Kidney epithelial cell (primary cell): Measurements from ENCODE around the gene STON2. TPM values are rescaled to one million over a fixed set of nuclear protein-coding genes. Genes with fewer than 3 reads are reported as not detected.
"Not testable (repeated sequence)": the region's sequence is repeated elsewhere in the genome, so short reads cannot be mapped to it uniquely, and the experiment has no call there.

Source experiments
- DNase-seq: peaks from one replicate; pipeline ENCODE4 v3.0.0-alpha.2; 2010; ENCODE audit warnings: low read depth
- H3K27me3 ChIP-seq: 2 replicates; pipeline ENCODE4 v1.6.0; 2011; ENCODE audit warnings: low read length; ENCODE audit not compliant: control insufficient read depth, insufficient read depth
- H3K36me3 ChIP-seq: 2 replicates; pipeline ENCODE4 v1.5.1; 2011; ENCODE audit warnings: low read length; ENCODE audit not compliant: control insufficient read depth, insufficient read depth
- H3K4me3 ChIP-seq: 2 replicates; pipeline ENCODE4 v1.5.1; 2011; ENCODE audit warnings: low read depth, mild to moderate bottlenecking, control low read depth, low read length
- total RNA-seq: library from RNA; depleted of rRNA; stranded (reverse); fragments of >200 nt; gene quantifications from 2 replicates; pipeline ENCODE4 v1.2.3, GENCODE V29; 2015
- TF ChIP-seq, protein P1 (sequence below): IDR thresholded peaks from 2 replicates; pipeline ENCODE4 v1.5.1; 2011; ENCODE audit warnings: mild to moderate bottlenecking, moderate library complexity, low read length, control low read depth, inconsistent platforms; ENCODE audit not compliant: insufficient read depth, poor library complexity, severe bottlenecking

STON2 gene
- total RNA-seq, 1 donor from 2014 or later, result 17.9 TPM

DNA sequence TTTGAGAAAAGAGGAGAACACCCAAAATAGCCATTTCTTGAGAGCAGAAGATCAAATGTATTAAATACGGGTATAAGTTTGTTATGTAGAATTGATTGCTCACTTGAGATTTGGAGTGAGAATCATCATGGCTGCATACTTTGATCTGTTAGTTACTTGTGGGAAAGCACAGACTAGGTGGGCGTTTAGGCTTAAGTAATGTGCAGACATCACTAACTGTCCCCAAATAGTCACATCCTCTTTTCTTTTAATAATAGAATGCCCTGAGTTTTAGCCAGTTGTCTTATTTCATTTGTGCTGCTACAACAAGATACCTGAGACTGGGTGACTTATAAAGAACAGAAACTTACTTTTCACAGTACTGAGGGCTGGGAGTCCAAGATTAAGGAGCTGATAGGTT lies 165.0 kb downstream of the STON2 start:
- Histone ChIP-seq H3K27me3 (no peaks in the 10 kb centered on the region), H3K4me3 (no peak overlapping the region), H3K36me3 (no peaks in the 10 kb centered on the region)
- DNase-seq, result no peak
- TF ChIP-seq, protein P1, sequence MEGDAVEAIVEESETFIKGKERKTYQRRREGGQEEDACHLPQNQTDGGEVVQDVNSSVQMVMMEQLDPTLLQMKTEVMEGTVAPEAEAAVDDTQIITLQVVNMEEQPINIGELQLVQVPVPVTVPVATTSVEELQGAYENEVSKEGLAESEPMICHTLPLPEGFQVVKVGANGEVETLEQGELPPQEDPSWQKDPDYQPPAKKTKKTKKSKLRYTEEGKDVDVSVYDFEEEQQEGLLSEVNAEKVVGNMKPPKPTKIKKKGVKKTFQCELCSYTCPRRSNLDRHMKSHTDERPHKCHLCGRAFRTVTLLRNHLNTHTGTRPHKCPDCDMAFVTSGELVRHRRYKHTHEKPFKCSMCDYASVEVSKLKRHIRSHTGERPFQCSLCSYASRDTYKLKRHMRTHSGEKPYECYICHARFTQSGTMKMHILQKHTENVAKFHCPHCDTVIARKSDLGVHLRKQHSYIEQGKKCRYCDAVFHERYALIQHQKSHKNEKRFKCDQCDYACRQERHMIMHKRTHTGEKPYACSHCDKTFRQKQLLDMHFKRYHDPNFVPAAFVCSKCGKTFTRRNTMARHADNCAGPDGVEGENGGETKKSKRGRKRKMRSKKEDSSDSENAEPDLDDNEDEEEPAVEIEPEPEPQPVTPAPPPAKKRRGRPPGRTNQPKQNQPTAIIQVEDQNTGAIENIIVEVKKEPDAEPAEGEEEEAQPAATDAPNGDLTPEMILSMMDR, result no peak

DNA sequence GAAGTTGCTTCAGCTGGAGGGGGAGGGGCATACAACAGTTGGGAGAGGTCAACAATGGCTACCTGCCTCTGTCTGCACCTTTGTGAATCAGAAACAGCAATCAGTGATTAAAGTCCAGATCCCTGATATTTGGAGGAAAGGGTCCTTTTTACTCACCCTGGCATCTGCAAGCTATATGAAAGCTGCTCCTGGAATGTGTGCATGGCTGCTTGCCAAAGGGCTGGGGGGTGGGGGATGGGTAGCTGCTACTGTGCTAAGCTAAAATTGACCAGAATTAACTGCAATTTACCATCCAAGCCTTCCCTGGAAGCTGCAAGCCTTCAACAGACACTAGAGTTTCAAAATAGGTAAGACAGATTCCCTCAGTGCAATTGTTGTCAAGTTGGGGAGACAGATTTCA lies 165.8 kb downstream of the STON2 start:
- no peaks in the 10 kb centered on the region for H3K36me3 ChIP-seq
- no peak for DNase-seq
- H3K27me3 ChIP-seq, result no peaks in the 10 kb centered on the region
- no peak overlapping the region for H3K4me3 ChIP-seq
- TF ChIP-seq, protein P1, result no peak

DNA sequence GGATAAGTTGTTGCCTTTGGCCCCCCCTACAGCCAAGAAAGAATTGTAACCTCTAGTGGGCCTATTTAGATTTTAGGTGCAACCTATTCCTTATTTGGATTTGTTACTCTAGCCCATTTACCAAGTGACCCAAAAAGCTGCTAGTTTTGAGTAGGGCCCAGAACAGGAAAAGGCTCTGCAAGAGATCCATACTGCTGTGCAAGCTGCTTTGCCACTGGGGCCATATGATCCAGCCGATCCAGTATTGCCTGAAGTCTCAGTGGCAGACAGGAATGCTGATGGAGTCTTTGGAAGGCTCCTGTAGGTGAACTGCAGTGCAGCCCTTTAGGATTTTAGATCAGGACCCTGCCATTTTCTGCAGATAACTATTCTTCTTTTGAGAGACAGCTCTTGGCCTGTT lies 166.5 kb downstream of the STON2 start:
- no peaks in the 10 kb centered on the region for H3K27me3 ChIP-seq
- TF ChIP-seq, protein P1, result no peak
- H3K36me3 ChIP-seq, result no peaks in the 10 kb centered on the region
- no peak for DNase-seq
- no peak overlapping the region for H3K4me3 ChIP-seq

DNA sequence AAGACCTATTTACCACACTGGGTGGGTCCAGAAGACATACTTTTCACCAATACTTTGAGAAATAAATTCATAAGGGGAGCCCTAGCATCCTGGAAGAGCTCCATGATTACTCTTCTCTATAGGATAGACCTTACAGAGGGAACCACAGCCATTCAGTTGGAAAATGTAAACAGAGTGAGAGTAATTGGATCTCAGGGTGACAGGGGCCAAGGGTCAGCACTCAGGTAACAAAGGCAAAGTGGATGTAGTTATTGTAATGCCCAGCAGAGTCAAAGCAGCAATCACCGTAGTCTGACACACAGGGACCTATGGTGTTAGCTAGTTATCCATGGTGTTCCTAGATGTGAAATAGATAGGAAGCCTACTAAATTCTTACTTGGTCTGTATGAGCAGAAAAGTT lies 168.6 kb downstream of the STON2 start:
- TF ChIP-seq, protein P1, result no peak
- DNase-seq, result no peak
- Histone ChIP-seq H3K36me3 (no peaks in the 10 kb centered on the region), H3K27me3 (no peaks in the 10 kb centered on the region), H3K4me3 (no peak overlapping the region)

DNA sequence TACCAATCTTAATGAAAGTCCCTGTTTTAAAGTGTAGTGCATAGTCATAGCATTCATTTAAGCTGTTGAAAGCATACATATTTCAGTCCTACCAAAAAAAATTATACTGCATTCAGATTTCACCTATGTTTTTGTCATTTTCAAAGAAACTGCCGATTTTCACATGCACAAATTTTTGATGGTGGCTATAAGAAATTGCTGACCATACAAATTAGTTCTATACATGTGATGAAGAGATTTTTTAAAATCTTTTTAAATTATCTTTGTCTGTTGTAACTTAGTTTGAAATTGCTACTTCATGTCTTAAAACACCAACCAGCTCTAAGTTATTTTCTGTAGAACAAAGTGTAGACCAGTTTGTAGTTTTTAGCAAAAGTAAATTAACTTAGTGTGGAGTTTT lies 175.9 kb downstream of the STON2 start:
- H3K36me3 ChIP-seq, result no peaks in the 10 kb centered on the region
- TF ChIP-seq, protein P1, result no peak
- DNase-seq, result no peak
- no peaks in the 10 kb centered on the region for H3K27me3 ChIP-seq
- H3K4me3 ChIP-seq, result no peak overlapping the region

DNA sequence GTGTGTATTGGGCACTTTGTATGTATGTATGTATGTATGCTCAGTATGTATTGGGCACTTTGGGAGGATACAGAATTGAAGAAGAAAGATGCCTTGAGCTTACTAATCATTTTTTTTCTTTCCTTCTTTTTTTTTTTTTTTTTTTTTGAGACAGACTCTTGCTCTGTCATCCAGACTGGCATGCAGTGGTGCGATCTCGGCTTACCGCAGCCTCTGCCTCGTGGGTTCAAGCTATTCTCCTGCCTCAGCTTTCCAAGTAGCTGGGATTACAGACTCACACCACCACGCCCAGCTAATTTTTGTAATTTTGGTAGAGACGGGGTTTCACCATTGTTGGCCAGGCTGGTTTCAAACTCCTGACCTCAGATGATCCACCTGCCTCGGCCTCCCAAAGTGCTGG lies 176.3 kb downstream of the STON2 start:
- H3K36me3 ChIP-seq, H3K27me3 ChIP-seq, H3K4me3 ChIP-seq, DNase-seq: not testable (repeated sequence)

DNA sequence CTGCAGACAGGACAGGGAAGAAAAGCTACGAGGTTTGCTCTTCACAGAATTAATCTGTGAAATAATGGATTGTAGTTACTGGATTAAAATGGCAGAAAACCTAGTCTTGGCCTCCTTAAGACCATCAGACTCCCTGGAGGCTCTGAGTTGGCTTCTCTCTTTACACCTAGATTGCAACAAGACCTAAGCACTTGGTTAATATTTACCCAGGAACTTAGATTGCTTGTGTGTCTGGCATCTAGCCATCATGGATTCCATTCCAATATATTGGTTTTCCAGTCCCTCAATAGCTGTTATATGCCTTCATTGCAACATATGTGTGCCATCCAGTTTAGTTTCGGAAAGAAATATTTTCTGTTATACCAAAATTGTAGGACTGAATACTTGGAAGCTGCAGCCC lies 177.4 kb downstream of the STON2 start:
- H3K27me3 ChIP-seq, result no peaks in the 10 kb centered on the region
- H3K36me3 ChIP-seq, result no peaks in the 10 kb centered on the region
- TF ChIP-seq, protein P1, result no peak
- H3K4me3 ChIP-seq, result no peak overlapping the region
- no peak for DNase-seq
